A549 (cell line): ENCODE data around the gene MYH14. TPM values are rescaled to one million over a fixed set of nuclear protein-coding genes. Genes with fewer than 3 reads are reported as not detected.

Source experiments
- ATAC-seq, 2 experiments: fragments of 200-7000 bp in 1 of 2; fragments of >200 bp in 1 of 2; cut with Nextera tagmentation in 1 of 2; cut with Tn5 transposase in 1 of 2; 3 replicates each; pipeline versions ENCODE4 v1.8.0 to v1.9.1; 2018 to 2020; ENCODE audit warnings: mild to moderate bottlenecking in 1 of 2, moderate library complexity in 1 of 2
- CTCF ChIA-PET: fragments of 300-600 bp; sonication (Branson Sonifier 250); formaldehyde crosslinking; extraction: SDS; loops from one replicate; lab custom pipeline; 2021; ENCODE audit warnings: antibody characterized with exemption, inconsistent platforms; lab: Yijun Ruan, JAX
- POLR2A ChIA-PET: fragments of 350-600 bp; formaldehyde crosslinking; extraction: SDS; loops from one replicate; lab custom pipeline; 2021; ENCODE audit warnings: antibody characterized with exemption, inconsistent platforms; lab: Yijun Ruan, JAX
- DNase-seq, 2 experiments: peaks; one replicate each; pipeline versions ENCODE4 v3.0.0 to v3.0.0-alpha.2; 2011 to 2016; ENCODE audit warnings: low read depth in 1 of 2, low spot score in 1 of 2
- FAIRE-seq: peaks from 2 replicates; lab custom pipeline; 2011; peaks lifted over from hg19 to GRCh38; lab: Jason Lieb, UNC
- H3K27ac ChIP-seq, 2 experiments: fragments of >200 bp; sonication (Bioruptor Twin); formaldehyde crosslinking; 3 replicates each; pipeline ENCODE4 v1.5.1; 2016 to 2017
- H3K4me1 ChIP-seq: fragments of >200 bp; sonication (Bioruptor Twin); formaldehyde crosslinking; 3 replicates; pipeline ENCODE4 v1.6.1; 2016
- H3K4me2 ChIP-seq: fragments of >200 bp; sonication (Bioruptor Twin); formaldehyde crosslinking; 3 replicates; pipeline ENCODE4 v1.6.1; 2016
- H3K4me3 ChIP-seq: fragments of >200 bp; sonication (Bioruptor Twin); formaldehyde crosslinking; 3 replicates; pipeline ENCODE4 v1.5.1; 2016
- H3K9me3 ChIP-seq: fragments of >200 bp; sonication (Bioruptor Twin); formaldehyde crosslinking; 3 replicates; pipeline ENCODE4 v1.6.1; 2016
- CHD2 ChIP-seq: fragments of 150-350 bp; IDR thresholded peaks from 2 replicates; pipeline ENCODE4 v1.6.1; 2014; ENCODE audit warnings: low read length; ENCODE audit not compliant: partially characterized antibody
- CHD4 ChIP-seq: fragments of 200-600 bp; sonication (generic); IDR thresholded peaks from 2 replicates; pipeline ENCODE4 v1.6.1; 2016; ENCODE audit warnings: antibody characterized with exemption, mild to moderate bottlenecking, borderline replicate concordance
- ESRRA ChIP-seq: fragments of 150-350 bp; IDR thresholded peaks from 2 replicates; pipeline ENCODE4 v1.6.1; 2014; ENCODE audit warnings: mild to moderate bottlenecking, low read length, borderline replicate concordance
- HOXB13 ChIP-seq: fragments of 250-450 bp; sonication (Bioruptor Pico); IDR thresholded peaks from 2 replicates; pipeline ENCODE4 v1.5.0; 2020; ENCODE audit warnings: low read depth, mild to moderate bottlenecking, moderate library complexity
- JUNB ChIP-seq: fragments of >200 bp; sonication (Bioruptor Twin); formaldehyde crosslinking; IDR thresholded peaks from 2 replicates; pipeline ENCODE4 v1.6.1; 2016
- MAZ ChIP-seq: fragments of 150-350 bp; IDR thresholded peaks from 2 replicates; pipeline ENCODE4 v1.6.1; 2014; ENCODE audit warnings: antibody characterized with exemption, low read depth, low read length, borderline replicate concordance
- NFE2L2 ChIP-seq: fragments of 150-350 bp; conservative IDR thresholded peaks from 2 replicates; pipeline ENCODE4 v1.6.1; 2014; ENCODE audit warnings: low read length
- POLR2A ChIP-seq: IDR thresholded peaks from 2 replicates; pipeline ENCODE4 v1.6.1; 2012; ENCODE audit warnings: mild to moderate bottlenecking, low read length
- RAD21 ChIP-seq, 2 experiments: fragments of >200 bp in 1 of 2; sonication (Bioruptor Twin) in 1 of 2; formaldehyde crosslinking in 1 of 2; IDR thresholded peaks in 1 of 2; conservative IDR thresholded peaks in 1 of 2; 2 replicates in 1 of 2; 3 replicates in 1 of 2; pipeline ENCODE4 v1.6.1; 2012 to 2018; ENCODE audit warnings: inconsistent platforms in 1 of 2
- RARB ChIP-seq: fragments of 250-450 bp; sonication (Bioruptor Pico); IDR thresholded peaks from 2 replicates; pipeline ENCODE4 v1.8.0; 2021; ENCODE audit warnings: mild to moderate bottlenecking, moderate library complexity
- RCOR1 ChIP-seq: fragments of 150-350 bp; IDR thresholded peaks from 2 replicates; pipeline ENCODE4 v1.6.1; 2014; ENCODE audit warnings: antibody characterized with exemption, low read length, low read depth
- SMC3 ChIP-seq: fragments of >200 bp; sonication (Bioruptor Twin); formaldehyde crosslinking; IDR thresholded peaks from 3 replicates; pipeline ENCODE4 v1.6.1; 2018; ENCODE audit warnings: inconsistent platforms
- SREBF2 ChIP-seq: fragments of 450-650 bp; IDR thresholded peaks from 2 replicates; pipeline ENCODE4 v1.6.1; 2014; ENCODE audit warnings: mild to moderate bottlenecking, moderate library complexity
- ZC3H11A ChIP-seq: fragments of 450-650 bp; IDR thresholded peaks from 2 replicates; pipeline ENCODE4 v1.6.1; 2014; ENCODE audit warnings: antibody characterized with exemption, mild to moderate bottlenecking
- ZNF302 ChIP-seq: fragments of 250-450 bp; sonication (Bioruptor Pico); IDR thresholded peaks from 2 replicates; pipeline ENCODE4 v1.9.0; 2021; ENCODE audit warnings: inconsistent platforms, mild to moderate bottlenecking, moderate library complexity
- whole genome bisulfite sequencing: methylation state at CpG from one replicate; pipeline ENCODE4 v1.1.6; 2017; ENCODE audit errors: missing lambda C conversion rate; 5-methylcytosine and 5-hydroxymethylcytosine counted together
- polyA plus RNA-seq, 4 experiments: library from polyadenylated mRNA; depleted of rRNA in 3 of 4; stranded (reverse); fragments of >200 nt; fragmentation: RNase III in 1 of 4; extraction: RNeasy Plus Mini Kit Qiagen cat#74134 plus additional on column Dnase treatment in 1 of 4; gene quantifications; 2 replicates in 3 of 4; 3 replicates in 1 of 4; pipeline ENCODE4 v1.2.3, GENCODE V29; 2011 to 2017
- TF ChIP-seq, protein P1 (sequence below): fragments of >200 bp; sonication (Bioruptor Twin); formaldehyde crosslinking; IDR thresholded peaks from 3 replicates; pipeline ENCODE4 v1.5.1; 2016
- TF ChIP-seq, protein P2 (sequence below): fragments of 250-450 bp; sonication (Bioruptor Pico); IDR thresholded peaks from 2 replicates; pipeline ENCODE4 v1.5.0; 2020; ENCODE audit warnings: low read depth, mild to moderate bottlenecking, moderate library complexity
- TF ChIP-seq, protein P3 (sequence below): fragments of 450-650 bp; IDR thresholded peaks from 2 replicates; pipeline ENCODE4 v1.6.1; 2014; ENCODE audit warnings: antibody characterized with exemption
- TF ChIP-seq, protein P4 (sequence below): IDR thresholded peaks from 2 replicates; pipeline ENCODE4 v1.6.1; 2012

MYH14 gene
- polyA plus RNA-seq, 2 of the 4 experiments (the other 2 are of a cell fraction) = 4.0 to 7.0 TPM

DNA sequence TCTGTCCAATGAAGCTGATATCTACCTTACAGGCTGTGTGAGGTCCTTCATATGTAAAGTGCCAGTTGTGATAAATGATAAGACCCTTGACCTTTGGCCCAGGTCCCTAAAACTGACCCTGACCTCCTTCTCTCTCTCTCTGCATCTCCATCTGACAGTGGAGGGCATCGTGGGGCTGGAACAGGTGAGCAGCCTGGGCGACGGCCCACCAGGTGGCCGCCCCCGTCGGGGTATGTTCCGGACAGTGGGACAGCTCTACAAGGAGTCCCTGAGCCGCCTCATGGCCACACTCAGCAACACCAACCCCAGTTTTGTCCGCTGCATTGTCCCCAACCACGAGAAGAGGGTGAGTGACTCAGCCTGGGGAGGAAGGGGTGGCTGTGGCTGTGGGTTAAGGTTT, 53.7 kb downstream of the MYH14 start:
- no peak for FAIRE-seq
- CTCF ChIA-PET = interaction anchor here (0.7 to 3.5 kb wide), 4 partner anchors 22 to 319 kb away, joined by 3 to 30 read pairs (median 6); no protein-coding TSS in a partner anchor
- WGBS = 87% methylated on average over 10 of the region's 10 CpGs

DNA sequence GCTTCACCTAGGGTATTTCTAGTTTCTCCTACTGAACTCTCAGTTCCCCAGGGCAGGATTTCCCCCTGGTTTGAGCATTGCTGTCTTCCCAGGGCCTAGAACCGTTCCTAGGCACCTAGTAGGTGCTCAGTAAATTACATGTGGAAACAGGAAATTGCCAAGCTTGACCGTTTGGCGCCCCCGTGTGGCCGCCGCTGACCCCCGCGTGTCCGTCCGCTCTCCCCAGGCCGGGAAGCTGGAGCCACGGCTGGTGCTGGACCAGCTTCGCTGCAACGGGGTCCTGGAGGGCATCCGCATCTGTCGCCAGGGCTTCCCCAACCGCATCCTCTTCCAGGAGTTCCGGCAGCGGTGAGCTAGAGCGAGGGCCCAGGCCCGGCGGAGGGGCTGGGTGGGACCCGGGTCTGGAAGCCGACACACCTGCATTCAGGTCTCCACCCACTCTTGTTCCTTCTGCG, 55.5 kb downstream of the MYH14 start:
- Histone ChIP-seq H3K4me3 (no peak overlapping the region), H3K4me2 (no peak overlapping the region), H3K9me3 (0 out of 3 replicates have a peak, but pooled peaks cover 5% of the 10 kb centered on the region), H3K4me1 (no peaks in the 10 kb centered on the region), H3K27ac (no peak overlapping the region)
- TF ChIP-seq, protein P1, sequence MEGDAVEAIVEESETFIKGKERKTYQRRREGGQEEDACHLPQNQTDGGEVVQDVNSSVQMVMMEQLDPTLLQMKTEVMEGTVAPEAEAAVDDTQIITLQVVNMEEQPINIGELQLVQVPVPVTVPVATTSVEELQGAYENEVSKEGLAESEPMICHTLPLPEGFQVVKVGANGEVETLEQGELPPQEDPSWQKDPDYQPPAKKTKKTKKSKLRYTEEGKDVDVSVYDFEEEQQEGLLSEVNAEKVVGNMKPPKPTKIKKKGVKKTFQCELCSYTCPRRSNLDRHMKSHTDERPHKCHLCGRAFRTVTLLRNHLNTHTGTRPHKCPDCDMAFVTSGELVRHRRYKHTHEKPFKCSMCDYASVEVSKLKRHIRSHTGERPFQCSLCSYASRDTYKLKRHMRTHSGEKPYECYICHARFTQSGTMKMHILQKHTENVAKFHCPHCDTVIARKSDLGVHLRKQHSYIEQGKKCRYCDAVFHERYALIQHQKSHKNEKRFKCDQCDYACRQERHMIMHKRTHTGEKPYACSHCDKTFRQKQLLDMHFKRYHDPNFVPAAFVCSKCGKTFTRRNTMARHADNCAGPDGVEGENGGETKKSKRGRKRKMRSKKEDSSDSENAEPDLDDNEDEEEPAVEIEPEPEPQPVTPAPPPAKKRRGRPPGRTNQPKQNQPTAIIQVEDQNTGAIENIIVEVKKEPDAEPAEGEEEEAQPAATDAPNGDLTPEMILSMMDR = peak; percentile 65
- TF ChIP-seq SMC3 = peak; percentile 55
- TF ChIP-seq, protein P2, sequence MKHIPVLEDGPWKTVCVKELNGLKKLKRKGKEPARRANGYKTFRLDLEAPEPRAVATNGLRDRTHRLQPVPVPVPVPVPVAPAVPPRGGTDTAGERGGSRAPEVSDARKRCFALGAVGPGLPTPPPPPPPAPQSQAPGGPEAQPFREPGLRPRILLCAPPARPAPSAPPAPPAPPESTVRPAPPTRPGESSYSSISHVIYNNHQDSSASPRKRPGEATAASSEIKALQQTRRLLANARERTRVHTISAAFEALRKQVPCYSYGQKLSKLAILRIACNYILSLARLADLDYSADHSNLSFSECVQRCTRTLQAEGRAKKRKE = no peak
- peak; percentile 61 to 63 for TF ChIP-seq RAD21 (conservative IDR thresholded peaks at IDR 0.05 in 1 of 2, IDR thresholded peaks at IDR 0.05 in 1 of 2)
- TF ChIP-seq MAZ = no peak
- TF ChIP-seq RCOR1 = no peak
- POLR2A ChIA-PET = no interaction called here
- 57% methylated on average over 25 of the region's 25 CpGs for WGBS
- FAIRE-seq (no peak), ATAC-seq (peak; percentile 41 to 71; a peak in 3 of 6 replicates), DNase-seq (peak; percentile 39 to 42)
- CTCF ChIA-PET = interaction anchor here (0.6 to 3.5 kb wide), 25 partner anchors 9 to 664 kb away, joined by 3 to 30 read pairs (median 4); no protein-coding TSS in a partner anchor

More for the DNA sequence above, 53.7 kb downstream of the MYH14 start:
- Histone ChIP-seq H3K4me1 (no peaks in the 10 kb centered on the region), H3K4me2 (no peak overlapping the region), H3K4me3 (no peak overlapping the region), H3K27ac (no peak overlapping the region)
- TF ChIP-seq RCOR1 (no peak), MAZ (no peak), ESRRA (no peak), HOXB13 (CRISPR knock-in tag) (no peak), RAD21 (conservative IDR thresholded peaks at IDR 0.05 in 1 of 2, IDR thresholded peaks at IDR 0.05 in 1 of 2) (no peak), POLR2A (no peak), SREBF2 (no peak), ZNF302 (CRISPR knock-in tag) (no peak), NFE2L2 (no peak), JUNB (no peak), ZC3H11A (no peak), RARB (CRISPR knock-in tag) (no peak), CHD4 (no peak), CHD2 (no peak)
- TF ChIP-seq, protein P3, sequence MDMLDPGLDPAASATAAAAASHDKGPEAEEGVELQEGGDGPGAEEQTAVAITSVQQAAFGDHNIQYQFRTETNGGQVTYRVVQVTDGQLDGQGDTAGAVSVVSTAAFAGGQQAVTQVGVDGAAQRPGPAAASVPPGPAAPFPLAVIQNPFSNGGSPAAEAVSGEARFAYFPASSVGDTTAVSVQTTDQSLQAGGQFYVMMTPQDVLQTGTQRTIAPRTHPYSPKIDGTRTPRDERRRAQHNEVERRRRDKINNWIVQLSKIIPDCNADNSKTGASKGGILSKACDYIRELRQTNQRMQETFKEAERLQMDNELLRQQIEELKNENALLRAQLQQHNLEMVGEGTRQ = no peak
- TF ChIP-seq, protein P4, sequence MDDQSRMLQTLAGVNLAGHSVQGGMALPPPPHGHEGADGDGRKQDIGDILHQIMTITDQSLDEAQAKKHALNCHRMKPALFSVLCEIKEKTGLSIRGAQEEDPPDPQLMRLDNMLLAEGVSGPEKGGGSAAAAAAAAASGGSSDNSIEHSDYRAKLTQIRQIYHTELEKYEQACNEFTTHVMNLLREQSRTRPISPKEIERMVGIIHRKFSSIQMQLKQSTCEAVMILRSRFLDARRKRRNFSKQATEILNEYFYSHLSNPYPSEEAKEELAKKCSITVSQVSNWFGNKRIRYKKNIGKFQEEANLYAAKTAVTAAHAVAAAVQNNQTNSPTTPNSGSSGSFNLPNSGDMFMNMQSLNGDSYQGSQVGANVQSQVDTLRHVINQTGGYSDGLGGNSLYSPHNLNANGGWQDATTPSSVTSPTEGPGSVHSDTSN = no peak
- TF ChIP-seq, protein P2 = no peak
- TF ChIP-seq, protein P1 = no peak
- TF ChIP-seq, all 56 proteins: peak for 0
- DNase-seq (no peak), ATAC-seq (no peak)
- POLR2A ChIA-PET = no interaction called here
- H3K9me3 ChIP-seq = peaks cover 20% of the 10 kb centered on the region
